Body of pancreas (tissue), 4 donors: ENCODE results near the gene MCAT.

Experiments
- POLR2A ChIP-seq, 3 donors: fragments of 450-650 bp; IDR thresholded peaks; one replicate each; pipeline ENCODE4 v1.6.1; 2016; ENCODE audit warnings: antibody characterized with exemption in 3 of 3, mild to moderate bottlenecking in 2 of 3
- TF ChIP-seq, protein P1 (sequence below), 7 experiments: fragments of 450-650 bp in 4 of 7; fragments of 200-600 bp in 3 of 7; sonication (generic) in 3 of 7; IDR thresholded peaks; one replicate each; pipeline ENCODE4 v1.5.1; 2016 to 2019; ENCODE audit warnings: antibody characterized with exemption in 7 of 7

- TF ChIP-seq, protein P1, sequence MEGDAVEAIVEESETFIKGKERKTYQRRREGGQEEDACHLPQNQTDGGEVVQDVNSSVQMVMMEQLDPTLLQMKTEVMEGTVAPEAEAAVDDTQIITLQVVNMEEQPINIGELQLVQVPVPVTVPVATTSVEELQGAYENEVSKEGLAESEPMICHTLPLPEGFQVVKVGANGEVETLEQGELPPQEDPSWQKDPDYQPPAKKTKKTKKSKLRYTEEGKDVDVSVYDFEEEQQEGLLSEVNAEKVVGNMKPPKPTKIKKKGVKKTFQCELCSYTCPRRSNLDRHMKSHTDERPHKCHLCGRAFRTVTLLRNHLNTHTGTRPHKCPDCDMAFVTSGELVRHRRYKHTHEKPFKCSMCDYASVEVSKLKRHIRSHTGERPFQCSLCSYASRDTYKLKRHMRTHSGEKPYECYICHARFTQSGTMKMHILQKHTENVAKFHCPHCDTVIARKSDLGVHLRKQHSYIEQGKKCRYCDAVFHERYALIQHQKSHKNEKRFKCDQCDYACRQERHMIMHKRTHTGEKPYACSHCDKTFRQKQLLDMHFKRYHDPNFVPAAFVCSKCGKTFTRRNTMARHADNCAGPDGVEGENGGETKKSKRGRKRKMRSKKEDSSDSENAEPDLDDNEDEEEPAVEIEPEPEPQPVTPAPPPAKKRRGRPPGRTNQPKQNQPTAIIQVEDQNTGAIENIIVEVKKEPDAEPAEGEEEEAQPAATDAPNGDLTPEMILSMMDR (IDR thresholded peaks at IDR 0.05), result no peak
- no peak for TF ChIP-seq POLR2A (IDR thresholded peaks at IDR 0.05)
Observed at GRCh38 chr22:43099095-43099494, 44.1 kb downstream of the MCAT start.
